Measurements from ENCODE around the gene CDPF1. TPM values are rescaled to one million over a fixed set of nuclear protein-coding genes. Genes with fewer than 3 reads are reported as not detected.

Gene CDPF1, protein sequence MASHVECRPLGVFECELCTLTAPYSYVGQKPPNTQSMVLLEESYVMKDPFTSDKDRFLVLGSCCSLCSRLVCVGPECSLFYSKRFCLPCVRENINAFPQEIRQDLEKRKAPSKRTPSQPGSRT
- 1 to 10 TPM; 6.6 to 7.4 TPM for polyA plus RNA-seq

DNA sequence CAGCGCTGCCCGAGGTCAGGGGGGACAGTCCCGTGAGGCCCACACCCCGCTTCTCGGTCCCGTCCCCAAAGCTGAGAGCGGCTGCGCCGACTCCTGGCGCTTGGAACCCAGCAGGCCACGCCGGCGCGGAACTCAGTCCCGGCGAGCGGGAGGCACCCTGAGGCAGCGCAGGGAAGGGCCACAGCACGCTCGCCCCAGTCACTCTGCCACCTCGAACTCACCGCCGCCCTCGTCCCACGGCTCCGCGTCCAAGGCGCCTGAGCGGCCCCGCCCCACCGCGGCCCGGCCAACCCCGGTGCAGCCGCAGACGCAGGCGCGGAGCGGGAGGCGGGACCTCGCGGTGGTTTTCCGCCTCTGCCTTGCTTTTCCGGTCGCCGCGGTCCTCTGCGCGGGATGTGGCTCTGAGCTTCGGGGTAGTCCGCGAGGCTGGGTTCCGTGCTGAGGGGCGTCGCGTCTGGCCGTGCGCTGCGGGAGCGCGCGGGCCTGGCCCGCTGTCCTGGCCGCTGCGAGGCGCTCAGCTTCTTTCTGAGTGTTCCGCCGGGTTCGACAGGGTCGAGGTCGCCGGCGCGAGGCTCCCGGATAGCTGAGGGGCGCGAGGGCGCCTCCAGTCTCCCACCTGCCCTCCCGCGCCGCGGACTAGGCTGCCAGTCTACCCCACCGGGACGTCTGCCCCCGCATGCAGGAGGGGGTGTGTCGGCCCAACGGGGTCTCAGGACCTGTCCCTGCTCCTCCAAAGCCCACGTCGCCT, at the start of gene CDPF1:
TSS of gene CDPF1 (minus strand) at position 259 of the 748 bp plus-strand sequence. CDS start 2,009 bp downstream, outside the sequence.
- Histone ChIP-seq H3K9me3 (ENCODE audit: control insufficient read depth in 2 of 2, insufficient read depth in 1 of 2, low read depth in 1 of 2, low read length in 1 of 2) (no peaks in the 10 kb centered on the region), H3K4me1 (ENCODE audit: control insufficient read depth in 2 of 2, insufficient read depth in 2 of 2, low read length in 1 of 2) (peaks cover 5 to 10% of the 10 kb centered on the region in 2 donors), H3K27me3 (ENCODE audit: control insufficient read depth in 1 of 2, insufficient read depth in 2 of 2, low read length in 2 of 2) (no peaks in the 10 kb centered on the region), H3K36me3 (ENCODE audit: control insufficient read depth in 2 of 2, insufficient read depth in 2 of 2, low read length in 1 of 2) (no peaks in the 10 kb centered on the region), H3K27ac (ENCODE audit: low read depth in 2 of 2, low read length in 1 of 2) (peak within 1 kb of the TSS; percentile 88 to 91), H3K4me3 (ENCODE audit: low read depth in 1 of 2, low read length in 2 of 2) (peak within 1 kb of the TSS; percentile 60 to 92)
- WGBS, 2 donors = 0% methylated on average over 80 to 89 of the region's 89 CpGs

DNA sequence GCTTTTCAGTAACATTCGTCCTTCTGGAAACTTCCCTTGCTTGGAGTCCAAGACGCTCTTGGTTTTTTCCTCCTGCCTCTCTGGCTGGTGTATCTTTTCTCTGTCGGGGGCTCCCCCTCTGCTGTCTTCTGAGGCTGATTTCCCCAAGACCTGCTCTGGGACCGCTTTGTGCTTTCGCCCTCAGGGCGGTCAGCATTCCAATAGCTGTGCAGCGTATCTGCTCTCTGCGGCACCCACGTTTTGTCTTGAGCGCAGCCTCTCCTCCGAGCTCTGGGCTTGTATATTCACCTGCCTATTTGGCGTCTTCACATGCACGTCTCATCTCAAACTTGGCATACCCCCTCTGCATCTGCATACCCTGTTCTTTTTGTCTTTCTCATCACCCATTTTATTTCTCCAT, 49.0 kb upstream of the CDPF1 start:
- WGBS, 2 donors = 94 to 95% methylated on average over 13 of the region's 13 CpGs
- peaks cover 3 to 7% of the 10 kb centered on the region in 2 donors for H3K4me1 ChIP-seq (ENCODE audit: control insufficient read depth in 2 of 2, insufficient read depth in 2 of 2, low read length in 1 of 2)
- H3K27me3 ChIP-seq (ENCODE audit: control insufficient read depth in 1 of 2, insufficient read depth in 2 of 2, low read length in 2 of 2) = no peaks in the 10 kb centered on the region
- no peak overlapping the region for H3K4me3 ChIP-seq (ENCODE audit: low read depth in 1 of 2, low read length in 2 of 2)
- H3K9me3 ChIP-seq (ENCODE audit: control insufficient read depth in 2 of 2, insufficient read depth in 1 of 2, low read depth in 1 of 2, low read length in 1 of 2) = no peaks in the 10 kb centered on the region
- no peak overlapping the region for H3K27ac ChIP-seq (ENCODE audit: low read depth in 2 of 2, low read length in 1 of 2)
- no peaks in the 10 kb centered on the region for H3K36me3 ChIP-seq (ENCODE audit: control insufficient read depth in 2 of 2, insufficient read depth in 2 of 2, low read length in 1 of 2)

DNA sequence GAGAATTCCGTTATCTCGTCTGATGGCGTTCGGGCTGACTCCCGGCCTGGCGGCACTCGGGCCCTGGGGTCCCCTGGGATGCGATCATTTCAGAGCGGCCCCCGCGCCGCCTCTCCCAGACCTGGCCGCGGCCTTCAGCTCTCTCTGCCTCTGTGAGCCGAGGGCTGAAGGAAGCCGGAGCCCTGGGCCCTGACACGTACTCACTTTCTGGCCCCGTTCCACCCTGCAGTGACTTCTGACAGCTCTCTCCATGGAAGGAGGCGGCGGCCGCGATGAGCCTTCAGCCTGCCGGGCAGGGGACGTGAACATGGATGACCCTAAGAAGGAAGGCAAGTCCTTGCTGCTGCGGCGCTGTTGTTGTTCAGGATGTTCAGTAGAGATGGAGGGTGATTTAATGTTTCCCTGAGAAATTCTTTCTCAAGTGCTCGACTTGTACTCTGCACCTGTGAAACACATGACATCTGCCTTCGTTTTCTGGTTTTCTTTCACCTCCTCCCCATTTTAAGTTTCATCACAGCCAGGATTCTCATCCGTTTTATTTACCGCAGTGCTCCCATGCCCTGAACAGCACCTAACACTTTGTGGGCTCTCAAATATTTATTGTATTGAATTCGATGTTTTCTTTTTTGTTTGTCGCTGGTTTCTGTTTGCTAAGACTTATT, 47.2 kb upstream of the CDPF1 start:
- WGBS, 2 donors = 4% methylated on average over 32 of the region's 32 CpGs
- H3K27me3 ChIP-seq (ENCODE audit: control insufficient read depth in 1 of 2, insufficient read depth in 2 of 2, low read length in 2 of 2) = no peaks in the 10 kb centered on the region
- H3K36me3 ChIP-seq (ENCODE audit: control insufficient read depth in 2 of 2, insufficient read depth in 2 of 2, low read length in 1 of 2) = peaks cover 2 to 5% of the 10 kb centered on the region in 2 donors
- H3K9me3 ChIP-seq (ENCODE audit: control insufficient read depth in 2 of 2, insufficient read depth in 1 of 2, low read depth in 1 of 2, low read length in 1 of 2) = no peaks in the 10 kb centered on the region
- peaks cover 3 to 9% of the 10 kb centered on the region in 2 donors for H3K4me1 ChIP-seq (ENCODE audit: control insufficient read depth in 2 of 2, insufficient read depth in 2 of 2, low read length in 1 of 2)
- H3K4me3 ChIP-seq (ENCODE audit: low read depth in 1 of 2, low read length in 2 of 2) = peak overlapping the region; percentile 50 to 60
- no peak overlapping the region for H3K27ac ChIP-seq (ENCODE audit: low read depth in 2 of 2, low read length in 1 of 2)

DNA sequence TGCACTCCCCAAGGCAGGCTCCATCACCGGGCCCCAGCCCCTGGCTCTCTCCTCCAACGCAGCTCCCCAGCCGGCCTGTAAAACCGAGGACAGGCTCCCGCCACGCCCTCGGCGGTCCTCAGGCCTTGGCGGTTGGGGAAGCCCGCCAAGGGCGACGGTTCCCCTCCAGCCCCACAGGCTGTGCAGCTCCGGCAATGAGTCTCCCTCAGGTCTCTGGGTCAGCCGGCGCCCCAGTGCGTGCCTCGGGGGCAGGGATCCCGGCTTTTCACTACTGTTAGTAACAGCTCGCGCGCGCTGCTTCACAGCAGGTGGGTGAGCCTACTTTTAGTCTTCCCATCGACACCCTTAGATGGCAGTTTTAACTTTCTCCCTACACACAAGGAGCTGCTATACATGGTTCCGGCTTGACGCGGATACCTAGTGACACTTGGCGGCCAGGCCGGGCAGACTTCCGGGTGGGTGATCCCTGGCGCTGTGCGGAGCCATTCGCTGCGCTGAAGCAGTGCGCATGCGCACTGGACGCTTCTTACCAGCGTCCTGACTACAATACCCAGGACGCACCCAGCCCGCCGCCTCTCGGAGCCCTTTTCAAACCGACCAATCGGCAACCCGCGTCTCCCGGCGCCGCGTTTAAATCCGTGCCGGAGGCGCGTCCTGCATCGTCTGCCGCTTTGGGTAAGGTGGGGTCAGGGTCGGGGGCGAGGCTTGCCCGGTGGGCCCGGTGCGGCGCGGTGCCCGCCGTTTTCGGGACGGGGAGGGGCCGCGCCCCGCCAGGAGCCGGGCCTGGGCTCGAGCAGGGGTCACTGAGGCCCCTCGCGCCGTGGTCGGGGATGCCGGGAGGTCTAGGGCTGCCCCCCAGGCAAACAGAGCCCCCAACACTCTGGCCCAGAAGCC, 46.4 kb upstream of the CDPF1 start, which contains the start of gene GTSE1:
TSS of gene GTSE1 (plus strand) at position 614 of the 894 bp plus-strand sequence. CDS start 531 bp downstream, outside the sequence.
- peaks cover 3 to 9% of the 10 kb centered on the region in 2 donors for H3K4me1 ChIP-seq (ENCODE audit: control insufficient read depth in 2 of 2, insufficient read depth in 2 of 2, low read length in 1 of 2)
- H3K9me3 ChIP-seq (ENCODE audit: control insufficient read depth in 2 of 2, insufficient read depth in 1 of 2, low read depth in 1 of 2, low read length in 1 of 2) = no peaks in the 10 kb centered on the region
- no peaks in the 10 kb centered on the region for H3K27me3 ChIP-seq (ENCODE audit: control insufficient read depth in 1 of 2, insufficient read depth in 2 of 2, low read length in 2 of 2)
- WGBS, 2 donors = 0 to 1% methylated on average over 76 of the region's 76 CpGs
- peaks cover 4 to 5% of the 10 kb centered on the region in 2 donors for H3K36me3 ChIP-seq (ENCODE audit: control insufficient read depth in 2 of 2, insufficient read depth in 2 of 2, low read length in 1 of 2)
- peak within 1 kb of the TSS; percentile 54 to 60 for H3K4me3 ChIP-seq (ENCODE audit: low read depth in 1 of 2, low read length in 2 of 2)
- H3K27ac ChIP-seq (ENCODE audit: low read depth in 2 of 2, low read length in 1 of 2) = peak within 1 kb of the TSS; percentile 94 to 96

DNA sequence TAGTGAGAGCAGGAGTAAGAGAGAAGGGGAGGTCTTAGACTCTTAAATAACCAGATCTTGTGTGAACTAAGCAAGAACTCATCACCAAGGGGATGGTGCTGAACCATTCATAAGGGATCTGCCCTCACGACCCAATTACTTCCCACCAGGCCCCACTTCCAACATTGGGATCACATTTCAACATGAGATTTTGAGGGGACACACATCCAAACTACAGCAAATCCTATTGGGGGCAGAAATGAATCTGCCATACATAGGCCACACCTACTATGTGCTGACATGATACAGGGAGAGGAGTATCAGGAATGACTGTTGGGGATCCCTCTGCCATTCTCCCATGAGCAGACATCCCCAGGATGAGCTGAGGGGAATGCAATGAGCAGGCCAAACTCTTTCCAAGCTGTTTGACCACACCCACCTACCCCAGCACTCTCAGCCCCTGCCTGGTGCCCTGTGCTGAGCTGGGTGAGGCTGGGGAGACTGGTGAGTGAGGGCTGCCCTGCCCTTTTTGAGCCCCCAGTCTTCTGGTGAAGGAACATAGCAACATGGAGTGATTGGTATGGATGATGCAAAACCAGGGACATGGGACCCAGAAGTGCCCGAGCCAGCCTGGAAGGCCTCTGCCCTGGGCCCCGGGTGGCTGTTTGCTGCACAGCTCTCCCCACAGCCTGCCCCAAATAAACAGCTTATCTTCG, 45.3 kb upstream of the CDPF1 start:
- no peak overlapping the region for H3K4me3 ChIP-seq (ENCODE audit: low read depth in 1 of 2, low read length in 2 of 2)
- H3K27me3 ChIP-seq (ENCODE audit: control insufficient read depth in 1 of 2, insufficient read depth in 2 of 2, low read length in 2 of 2) = no peaks in the 10 kb centered on the region
- H3K27ac ChIP-seq (ENCODE audit: low read depth in 2 of 2, low read length in 1 of 2) = peak overlapping the region; percentile 94 to 96

DNA sequence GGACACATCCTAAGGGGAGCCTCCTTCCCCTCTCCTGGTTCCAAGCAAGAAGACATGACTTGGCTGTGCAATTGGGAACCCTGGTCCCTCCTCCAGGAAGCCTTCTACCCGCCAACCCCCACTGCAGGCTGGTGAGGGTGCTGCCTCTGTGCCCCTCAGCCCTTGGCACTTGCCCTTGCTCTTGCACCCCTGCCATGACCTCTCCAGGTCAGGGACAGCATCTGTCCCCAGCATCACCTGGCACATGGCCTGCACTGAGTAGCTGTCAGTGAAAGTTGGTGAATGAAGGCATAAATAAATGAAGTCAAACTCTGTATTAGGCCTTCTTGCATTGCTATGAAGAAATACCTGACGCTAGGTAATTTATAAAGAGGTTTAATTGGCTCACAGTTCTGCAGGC, 44.7 kb upstream of the CDPF1 start:
- WGBS, 2 donors = 88 to 94% methylated on average over 2 of the region's 2 CpGs
- Histone ChIP-seq H3K36me3 (ENCODE audit: control insufficient read depth in 2 of 2, insufficient read depth in 2 of 2, low read length in 1 of 2) (peaks cover 4 to 9% of the 10 kb centered on the region in 2 donors), H3K9me3 (ENCODE audit: control insufficient read depth in 2 of 2, insufficient read depth in 1 of 2, low read depth in 1 of 2, low read length in 1 of 2) (no peaks in the 10 kb centered on the region), H3K4me3 (ENCODE audit: low read depth in 1 of 2, low read length in 2 of 2) (no peak overlapping the region), H3K27ac (ENCODE audit: low read depth in 2 of 2, low read length in 1 of 2) (no peak overlapping the region), H3K4me1 (ENCODE audit: control insufficient read depth in 2 of 2, insufficient read depth in 2 of 2, low read length in 1 of 2) (peaks cover 3 to 9% of the 10 kb centered on the region in 2 donors), H3K27me3 (ENCODE audit: control insufficient read depth in 1 of 2, insufficient read depth in 2 of 2, low read length in 2 of 2) (no peaks in the 10 kb centered on the region)

More for the DNA sequence above, 45.3 kb upstream of the CDPF1 start:
- H3K4me1 ChIP-seq (ENCODE audit: control insufficient read depth in 2 of 2, insufficient read depth in 2 of 2, low read length in 1 of 2) = peaks cover 3 to 9% of the 10 kb centered on the region in 2 donors
- peaks cover 4 to 9% of the 10 kb centered on the region in 2 donors for H3K36me3 ChIP-seq (ENCODE audit: control insufficient read depth in 2 of 2, insufficient read depth in 2 of 2, low read length in 1 of 2)
- 54 to 68% methylated on average over 4 of the region's 4 CpGs for WGBS, 2 donors
- no peaks in the 10 kb centered on the region for H3K9me3 ChIP-seq (ENCODE audit: control insufficient read depth in 2 of 2, insufficient read depth in 1 of 2, low read depth in 1 of 2, low read length in 1 of 2)

DNA sequence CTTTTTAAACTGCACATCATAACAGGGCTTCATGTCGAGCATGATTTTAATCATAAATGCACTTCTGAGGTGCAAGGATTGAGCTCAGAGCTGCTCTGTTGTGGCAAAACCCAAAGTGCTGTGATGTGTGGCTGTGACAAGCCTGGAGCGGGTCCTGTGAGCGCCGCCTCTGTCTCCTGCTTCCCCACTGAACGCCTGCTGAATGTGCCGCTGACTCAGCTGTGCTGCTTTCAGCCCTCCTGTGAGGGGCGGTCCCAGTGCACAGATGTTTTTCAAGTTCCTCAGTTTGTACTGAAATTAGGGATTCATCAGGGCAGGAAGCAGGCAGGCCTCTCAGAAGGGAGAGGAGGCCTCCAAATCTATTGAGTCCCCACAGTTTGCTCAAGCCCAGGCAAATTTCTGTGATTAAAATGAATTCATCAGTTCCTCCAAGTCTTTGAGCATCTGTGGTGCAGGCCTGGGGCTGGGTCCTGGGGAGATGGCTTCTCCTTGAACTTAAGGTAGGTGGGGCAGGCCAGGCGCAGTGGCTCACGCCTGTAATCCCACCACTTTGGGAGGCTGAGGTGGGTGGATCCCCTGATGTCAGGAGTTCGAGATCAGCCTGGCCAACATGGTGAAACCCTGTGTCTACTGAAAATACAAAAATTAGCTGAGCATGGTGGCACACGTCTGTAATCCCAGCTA, 43.6 kb upstream of the CDPF1 start:
- H3K27ac ChIP-seq (ENCODE audit: low read depth in 2 of 2, low read length in 1 of 2) = no peak overlapping the region
- peaks cover 3 to 9% of the 10 kb centered on the region in 2 donors for H3K4me1 ChIP-seq (ENCODE audit: control insufficient read depth in 2 of 2, insufficient read depth in 2 of 2, low read length in 1 of 2)

DNA sequence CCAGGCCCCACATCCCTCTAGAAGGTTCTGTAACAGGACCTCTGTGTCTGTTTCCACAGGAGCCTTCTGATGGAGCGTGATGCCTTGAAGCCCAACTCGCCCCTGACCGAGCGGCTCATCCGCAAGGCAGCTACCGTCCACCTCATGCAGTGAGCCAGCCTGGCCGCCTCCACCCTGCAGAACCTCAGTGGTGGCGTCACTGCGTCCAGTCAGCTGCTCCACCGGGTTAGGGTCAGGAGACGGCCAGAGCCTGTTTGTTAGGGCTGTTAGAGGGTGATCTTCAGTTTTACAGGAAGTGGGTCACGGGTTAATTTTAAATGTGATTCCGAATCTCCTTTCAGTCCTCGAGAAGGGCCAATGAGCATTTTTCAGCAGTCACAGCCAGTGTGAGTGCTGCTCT, 42.6 kb upstream of the CDPF1 start:
- Histone ChIP-seq H3K36me3 (ENCODE audit: control insufficient read depth in 2 of 2, insufficient read depth in 2 of 2, low read length in 1 of 2) (peaks cover 4 to 14% of the 10 kb centered on the region in 2 donors), H3K4me1 (ENCODE audit: control insufficient read depth in 2 of 2, insufficient read depth in 2 of 2, low read length in 1 of 2) (peaks cover 3 to 9% of the 10 kb centered on the region in 2 donors), H3K9me3 (ENCODE audit: control insufficient read depth in 2 of 2, insufficient read depth in 1 of 2, low read depth in 1 of 2, low read length in 1 of 2) (no peaks in the 10 kb centered on the region), H3K4me3 (ENCODE audit: low read depth in 1 of 2, low read length in 2 of 2) (no peak overlapping the region), H3K27ac (ENCODE audit: low read depth in 2 of 2, low read length in 1 of 2) (no peak overlapping the region), H3K27me3 (ENCODE audit: control insufficient read depth in 1 of 2, insufficient read depth in 2 of 2, low read length in 2 of 2) (no peaks in the 10 kb centered on the region)
- WGBS, 2 donors = 89 to 91% methylated on average over 14 of the region's 14 CpGs

More for the DNA sequence above, 43.6 kb upstream of the CDPF1 start:
- WGBS, 2 donors = 79 to 85% methylated on average over 11 of the region's 11 CpGs
- Histone ChIP-seq H3K9me3 (ENCODE audit: control insufficient read depth in 2 of 2, insufficient read depth in 1 of 2, low read depth in 1 of 2, low read length in 1 of 2) (no peaks in the 10 kb centered on the region), H3K4me3 (ENCODE audit: low read depth in 1 of 2, low read length in 2 of 2) (no peak overlapping the region), H3K36me3 (ENCODE audit: control insufficient read depth in 2 of 2, insufficient read depth in 2 of 2, low read length in 1 of 2) (peaks cover 4 to 14% of the 10 kb centered on the region in 2 donors), H3K27me3 (ENCODE audit: control insufficient read depth in 1 of 2, insufficient read depth in 2 of 2, low read length in 2 of 2) (no peaks in the 10 kb centered on the region)

Data from esophagus (tissue), 2 donors.